Neural progenitor cell (in vitro differentiated cells): ENCODE measurements around the gene WDFY2.

ENCODE experiments used
- CTCF ChIP-seq: fragments of 200-600 bp; sonication (generic); IDR thresholded peaks from 2 replicates; pipeline ENCODE4 v1.5.1; 2017; ENCODE audit warnings: antibody characterized with exemption, mild to moderate bottlenecking
- EZH2 ChIP-seq: fragments of 200-600 bp; sonication (generic); IDR thresholded peaks from 2 replicates; pipeline ENCODE4 v1.6.1; 2017; ENCODE audit warnings: antibody characterized with exemption, mild to moderate bottlenecking, moderate library complexity
- EZH2phosphoT487 ChIP-seq: fragments of 200-600 bp; sonication (generic); IDR thresholded peaks from 2 replicates; pipeline ENCODE4 v1.6.1; 2017; ENCODE audit warnings: antibody characterized with exemption

- TF ChIP-seq CTCF (peak; percentile 67), EZH2phosphoT487 (no peak), EZH2 (no peak)
These were observed 184.2 kb downstream of the WDFY2 start for GRCh38 chr13:51768378-51768921.
